MCF 10A (cell line): Measurements from ENCODE around the gene PGAM2. TPM values are rescaled to one million over a fixed set of nuclear protein-coding genes. Genes with fewer than 3 reads are reported as not detected.
A peak's percentile ranks its signal among the peaks of the same experiment; 100 is the strongest.

Experiments
- BruUV-seq: library from RNA; stranded (reverse); fragments of 400-500 nt; replicated peaks from 2 replicates; lab custom pipeline; 2021; lab: Mats Ljungman, UMichigan
- CTCF ChIA-PET: fragments of 300-600 bp; sonication (Branson Sonifier 250); formaldehyde crosslinking; extraction: SDS; loops from one replicate; lab custom pipeline; 2021; ENCODE audit warnings: antibody characterized with exemption, inconsistent platforms; lab: Yijun Ruan, JAX
- POLR2A ChIA-PET: fragments of 300-600, 350-650 bp; sonication (Branson Sonifier 250); formaldehyde crosslinking; extraction: SDS; loops from one replicate; lab custom pipeline; 2020; ENCODE audit warnings: antibody characterized with exemption, inconsistent platforms; lab: Yijun Ruan, JAX
- DNase-seq: peaks from one replicate; pipeline ENCODE4 v3.0.0-alpha.2; 2018; ENCODE audit not compliant: unreplicated experiment
- H3K27ac Mint-ChIP-seq: one replicate; pipeline ENCODE4 v1.8.0; 2022; ENCODE audit warnings: mild to moderate bottlenecking, low read depth, mixed read lengths; ENCODE audit not compliant: unreplicated experiment
- H3K27me3 Mint-ChIP-seq: one replicate; pipeline ENCODE4 v1.8.0; 2022; ENCODE audit warnings: mixed read lengths; ENCODE audit not compliant: insufficient read depth, unreplicated experiment
- H3K36me3 Mint-ChIP-seq: one replicate; pipeline ENCODE4 v1.8.0; 2022; ENCODE audit warnings: mild to moderate bottlenecking, moderate library complexity, mixed read lengths; ENCODE audit not compliant: insufficient read depth, unreplicated experiment
- H3K4me1 Mint-ChIP-seq: one replicate; pipeline ENCODE4 v1.8.0; 2022; ENCODE audit warnings: mixed read lengths; ENCODE audit not compliant: insufficient read depth, unreplicated experiment
- H3K4me3 Mint-ChIP-seq: one replicate; pipeline ENCODE4 v1.8.0; 2022; ENCODE audit warnings: mild to moderate bottlenecking, moderate library complexity, mixed read lengths; ENCODE audit not compliant: unreplicated experiment
- H3K9me3 Mint-ChIP-seq: one replicate; pipeline ENCODE4 v1.8.0; 2022; ENCODE audit warnings: mixed read lengths; ENCODE audit not compliant: unreplicated experiment
- intact Hi-C: fragments of 100-400 bp; cut with micrococcal nuclease; formaldehyde crosslinking; loops from 2 replicates; pipeline ENCODE4 v1.14.1; 2022
- total RNA-seq: library from RNA; stranded (reverse); gene quantifications from 2 replicates; pipeline ENCODE4 v1.2.3, GENCODE V29; 2022
- TF ChIP-seq, protein P1 (sequence below): fragments of 200-600 bp; IDR thresholded peaks from one replicate; pipeline ENCODE4 v1.8.0; 2022; ENCODE audit warnings: antibody characterized with exemption, mild to moderate bottlenecking; ENCODE audit not compliant: unreplicated experiment

PGAM2 gene
- total RNA-seq, 1 experiment from 2014 or later: not detected

DNA sequence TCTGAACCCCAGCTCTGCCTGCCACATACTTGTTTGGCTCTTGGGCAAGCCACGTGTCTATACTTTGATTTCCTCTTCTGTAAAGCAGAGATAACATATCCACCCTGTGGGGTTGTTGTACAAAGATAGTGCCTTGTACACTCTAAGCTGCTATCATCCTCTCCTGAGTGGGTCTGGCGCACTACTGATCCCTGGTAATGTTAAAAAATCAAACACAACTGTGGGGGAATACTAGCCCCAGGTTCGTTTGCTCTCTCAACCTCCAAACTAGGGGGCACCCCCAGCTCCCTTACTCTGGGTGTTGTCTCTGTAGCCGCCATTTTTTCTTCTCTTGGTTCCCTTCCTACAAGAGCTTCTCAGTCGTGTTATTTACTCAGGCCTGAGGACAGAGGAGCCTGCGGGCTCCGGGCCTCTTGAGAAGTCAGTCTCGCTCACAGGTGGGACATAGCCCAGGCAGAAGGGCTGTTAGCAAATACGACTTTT lies 15.9 kb upstream of the PGAM2 start:
- Mint-ChIP-seq H3K9me3 (no peaks in the 10 kb centered on the region), H3K36me3 (peaks cover 17% of the 10 kb centered on the region), H3K27me3 (no peaks in the 10 kb centered on the region), H3K4me1 (peaks cover 7% of the 10 kb centered on the region), H3K4me3 (peak overlapping the region; percentile 87), H3K27ac (peak overlapping the region; percentile 85)
- intact Hi-C loops: loop anchor here (5.0 kb wide), 1 partner anchor 41 kb away; the partner anchor contains the start of gene POLD2
- ChIA-PET POLR2A (interaction anchor here (0.6 to 2.1 kb wide), 6 partner anchors 9 to 804 kb away, joined by 3 to 12 read pairs (median 3); partner anchors contain the start of genes DBNL, PURB and YKT6), CTCF (interaction anchor here (0.7 to 1.0 kb wide), 4 partner anchors 9 to 917 kb away, joined by 3 read pairs; no protein-coding TSS in a partner anchor)
- TF ChIP-seq, protein P1, sequence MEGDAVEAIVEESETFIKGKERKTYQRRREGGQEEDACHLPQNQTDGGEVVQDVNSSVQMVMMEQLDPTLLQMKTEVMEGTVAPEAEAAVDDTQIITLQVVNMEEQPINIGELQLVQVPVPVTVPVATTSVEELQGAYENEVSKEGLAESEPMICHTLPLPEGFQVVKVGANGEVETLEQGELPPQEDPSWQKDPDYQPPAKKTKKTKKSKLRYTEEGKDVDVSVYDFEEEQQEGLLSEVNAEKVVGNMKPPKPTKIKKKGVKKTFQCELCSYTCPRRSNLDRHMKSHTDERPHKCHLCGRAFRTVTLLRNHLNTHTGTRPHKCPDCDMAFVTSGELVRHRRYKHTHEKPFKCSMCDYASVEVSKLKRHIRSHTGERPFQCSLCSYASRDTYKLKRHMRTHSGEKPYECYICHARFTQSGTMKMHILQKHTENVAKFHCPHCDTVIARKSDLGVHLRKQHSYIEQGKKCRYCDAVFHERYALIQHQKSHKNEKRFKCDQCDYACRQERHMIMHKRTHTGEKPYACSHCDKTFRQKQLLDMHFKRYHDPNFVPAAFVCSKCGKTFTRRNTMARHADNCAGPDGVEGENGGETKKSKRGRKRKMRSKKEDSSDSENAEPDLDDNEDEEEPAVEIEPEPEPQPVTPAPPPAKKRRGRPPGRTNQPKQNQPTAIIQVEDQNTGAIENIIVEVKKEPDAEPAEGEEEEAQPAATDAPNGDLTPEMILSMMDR: no peak
- TSS peak; percentile 64 for BruUV-seq
- no peak for DNase-seq

DNA sequence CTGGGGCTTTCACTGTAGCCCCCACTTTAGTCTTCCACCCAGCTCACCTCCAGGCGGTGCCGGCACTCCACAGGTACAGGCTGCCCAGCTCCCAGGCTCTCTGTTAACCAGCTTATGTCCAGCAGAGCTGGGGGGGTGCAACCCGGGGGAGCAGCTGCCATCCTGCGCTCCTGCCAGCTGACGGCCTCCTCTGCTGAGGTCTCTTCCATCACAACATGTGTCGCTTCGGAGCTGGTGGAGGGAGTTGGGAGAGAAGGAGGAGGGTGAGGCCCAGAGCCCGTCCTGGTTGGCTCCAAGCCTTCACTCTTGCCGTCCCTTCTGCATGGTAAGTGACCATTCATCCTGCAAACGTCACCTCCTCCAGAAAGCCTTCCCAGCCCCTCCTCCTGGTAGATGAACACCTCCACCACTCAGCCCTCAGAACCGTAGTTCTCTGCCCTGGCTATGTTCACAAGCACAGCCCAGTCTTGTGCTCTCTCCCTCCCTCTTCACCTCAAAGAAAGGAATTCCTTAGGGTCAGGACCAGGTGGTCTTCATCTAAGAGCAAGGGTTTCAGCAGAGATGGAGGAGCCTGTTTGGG lies 15.4 kb upstream of the PGAM2 start:
- ChIA-PET CTCF (interaction anchor here (1.0 kb wide), 4 partner anchors 8 to 917 kb away, joined by 3 read pairs; no protein-coding TSS in a partner anchor), POLR2A (interaction anchor here (0.6 to 2.1 kb wide), 4 partner anchors 9 to 473 kb away, joined by 3 to 12 read pairs (median 4); partner anchors contain the start of gene DBNL)
- Mint-ChIP-seq H3K9me3 (no peaks in the 10 kb centered on the region), H3K4me1 (peaks cover 7% of the 10 kb centered on the region), H3K27ac (peak overlapping the region; percentile 85), H3K27me3 (no peaks in the 10 kb centered on the region), H3K4me3 (peak overlapping the region; percentile 87), H3K36me3 (peaks cover 22% of the 10 kb centered on the region)
- TF ChIP-seq, protein P1: no peak
- no peak for DNase-seq
- no TSS peak for BruUV-seq
- intact Hi-C loops: loop anchor here (5.0 kb wide), 1 partner anchor 42 kb away; the partner anchor contains the start of gene POLD2

DNA sequence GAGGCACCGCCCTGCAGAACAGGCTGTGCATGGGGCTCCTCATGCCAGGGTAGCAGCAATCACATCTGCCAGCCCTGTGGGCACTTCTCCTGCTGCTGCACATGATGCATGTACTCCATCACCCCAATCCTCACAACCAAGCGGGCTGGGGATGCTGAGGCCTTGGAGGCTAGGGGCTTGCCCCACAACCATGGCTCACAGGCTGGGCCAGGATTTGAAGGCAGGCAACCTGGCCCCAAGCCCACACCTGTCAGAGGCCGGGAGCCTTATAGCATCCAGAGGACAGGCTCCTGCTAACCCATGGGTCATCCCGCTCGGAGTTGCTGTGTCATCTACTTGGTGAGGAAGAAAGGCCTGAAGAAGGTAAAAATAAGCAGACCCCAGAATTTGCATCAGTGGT lies 14.8 kb upstream of the PGAM2 start:
- Mint-ChIP-seq H3K9me3 (no peaks in the 10 kb centered on the region), H3K36me3 (peaks cover 29% of the 10 kb centered on the region), H3K27ac (no peak overlapping the region), H3K27me3 (no peaks in the 10 kb centered on the region), H3K4me1 (peaks cover 7% of the 10 kb centered on the region), H3K4me3 (no peak overlapping the region)
- CTCF ChIA-PET: interaction anchor here (1.0 kb wide), 1 partner anchor 161 kb away, joined by 3 read pairs; no protein-coding TSS in a partner anchor
- DNase-seq: no peak
- BruUV-seq: no TSS peak
- TF ChIP-seq, protein P1: no peak
- POLR2A ChIA-PET: interaction anchor here (1.3 to 2.1 kb wide), 2 partner anchors 8 to 36 kb away, joined by 5 to 12 read pairs; partner anchors contain the start of gene DBNL
- intact Hi-C loops: loop anchor here (5.0 kb wide), 1 partner anchor 42 kb away; the partner anchor contains the start of gene POLD2
